A549 (cell line): ENCODE results near the gene ASPG.

Source experiments
- MYC ChIP-seq: IDR thresholded peaks from 2 replicates; pipeline ENCODE4 v1.6.1; 2012; ENCODE audit warnings: mild to moderate bottlenecking, inconsistent platforms, low read length, improper control_type of control experiment, borderline replicate concordance
- POLR2A ChIP-seq: IDR thresholded peaks from 2 replicates; pipeline ENCODE4 v1.6.1; 2012; ENCODE audit warnings: mild to moderate bottlenecking, low read length
- TF ChIP-seq, protein P1 (sequence below): fragments of >200 bp; sonication (Bioruptor Twin); formaldehyde crosslinking; IDR thresholded peaks from 3 replicates; pipeline ENCODE4 v1.5.1; 2016
- TF ChIP-seq, protein P2 (sequence below): IDR thresholded peaks from 2 replicates; pipeline ENCODE4 v1.6.1; 2012
- TF ChIP-seq, protein P3 (sequence below): fragments of 450-650 bp; IDR thresholded peaks from 2 replicates; pipeline ENCODE4 v1.6.1; 2014; ENCODE audit warnings: antibody characterized with exemption

DNA sequence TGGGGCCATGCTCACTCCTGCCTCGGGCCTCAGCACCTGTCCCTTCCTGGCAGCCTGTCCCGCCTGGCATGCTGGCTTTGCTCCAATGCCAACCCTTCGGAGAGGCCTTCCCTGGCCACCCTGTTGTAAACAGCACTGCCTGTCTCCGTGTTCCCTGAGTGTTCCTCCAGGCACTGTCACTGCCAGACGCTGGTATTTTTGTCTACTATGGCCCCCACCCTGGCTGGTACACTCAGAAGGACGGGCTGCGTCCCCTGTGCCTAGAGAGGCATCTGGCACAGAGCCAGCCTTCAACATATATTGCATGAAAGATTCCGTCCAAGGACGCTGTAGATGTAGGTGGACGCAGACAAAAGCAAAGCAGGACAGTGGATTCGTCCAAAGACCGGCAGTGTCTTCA is 2.7 kb upstream of the ASPG start:
- TF ChIP-seq, protein P1, sequence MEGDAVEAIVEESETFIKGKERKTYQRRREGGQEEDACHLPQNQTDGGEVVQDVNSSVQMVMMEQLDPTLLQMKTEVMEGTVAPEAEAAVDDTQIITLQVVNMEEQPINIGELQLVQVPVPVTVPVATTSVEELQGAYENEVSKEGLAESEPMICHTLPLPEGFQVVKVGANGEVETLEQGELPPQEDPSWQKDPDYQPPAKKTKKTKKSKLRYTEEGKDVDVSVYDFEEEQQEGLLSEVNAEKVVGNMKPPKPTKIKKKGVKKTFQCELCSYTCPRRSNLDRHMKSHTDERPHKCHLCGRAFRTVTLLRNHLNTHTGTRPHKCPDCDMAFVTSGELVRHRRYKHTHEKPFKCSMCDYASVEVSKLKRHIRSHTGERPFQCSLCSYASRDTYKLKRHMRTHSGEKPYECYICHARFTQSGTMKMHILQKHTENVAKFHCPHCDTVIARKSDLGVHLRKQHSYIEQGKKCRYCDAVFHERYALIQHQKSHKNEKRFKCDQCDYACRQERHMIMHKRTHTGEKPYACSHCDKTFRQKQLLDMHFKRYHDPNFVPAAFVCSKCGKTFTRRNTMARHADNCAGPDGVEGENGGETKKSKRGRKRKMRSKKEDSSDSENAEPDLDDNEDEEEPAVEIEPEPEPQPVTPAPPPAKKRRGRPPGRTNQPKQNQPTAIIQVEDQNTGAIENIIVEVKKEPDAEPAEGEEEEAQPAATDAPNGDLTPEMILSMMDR: no peak
- TF ChIP-seq MYC (no peak), POLR2A (no peak)
- TF ChIP-seq, protein P2, sequence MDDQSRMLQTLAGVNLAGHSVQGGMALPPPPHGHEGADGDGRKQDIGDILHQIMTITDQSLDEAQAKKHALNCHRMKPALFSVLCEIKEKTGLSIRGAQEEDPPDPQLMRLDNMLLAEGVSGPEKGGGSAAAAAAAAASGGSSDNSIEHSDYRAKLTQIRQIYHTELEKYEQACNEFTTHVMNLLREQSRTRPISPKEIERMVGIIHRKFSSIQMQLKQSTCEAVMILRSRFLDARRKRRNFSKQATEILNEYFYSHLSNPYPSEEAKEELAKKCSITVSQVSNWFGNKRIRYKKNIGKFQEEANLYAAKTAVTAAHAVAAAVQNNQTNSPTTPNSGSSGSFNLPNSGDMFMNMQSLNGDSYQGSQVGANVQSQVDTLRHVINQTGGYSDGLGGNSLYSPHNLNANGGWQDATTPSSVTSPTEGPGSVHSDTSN: no peak
- TF ChIP-seq, protein P3, sequence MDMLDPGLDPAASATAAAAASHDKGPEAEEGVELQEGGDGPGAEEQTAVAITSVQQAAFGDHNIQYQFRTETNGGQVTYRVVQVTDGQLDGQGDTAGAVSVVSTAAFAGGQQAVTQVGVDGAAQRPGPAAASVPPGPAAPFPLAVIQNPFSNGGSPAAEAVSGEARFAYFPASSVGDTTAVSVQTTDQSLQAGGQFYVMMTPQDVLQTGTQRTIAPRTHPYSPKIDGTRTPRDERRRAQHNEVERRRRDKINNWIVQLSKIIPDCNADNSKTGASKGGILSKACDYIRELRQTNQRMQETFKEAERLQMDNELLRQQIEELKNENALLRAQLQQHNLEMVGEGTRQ: no peak
